Forelimb muscle (tissue), 1 donor: Measurements from ENCODE around the gene IGSF23. TPM values are rescaled to one million over a fixed set of nuclear protein-coding genes. Genes with fewer than 3 reads are reported as not detected.

ENCODE experiments used
- polyA plus RNA-seq: library from polyadenylated mRNA; unstranded; fragments of 120-200 nt; gene quantifications from one replicate; pipeline ENCODE4 v1.2.1, GENCODE V29; 2013; ENCODE audit not compliant: insufficient read length

IGSF23 gene
- polyA plus RNA-seq, 1 donor = not detected

Other genes starting within 250 kb of the IGSF23 start
- 6.3 TPM for gene ZNF285, start 212.0 kb upstream of the IGSF23 start, polyA plus RNA-seq
- gene ZNF229, start 165.1 kb upstream of the IGSF23 start, polyA plus RNA-seq = 4.8 TPM
- 6.4 TPM for gene ZNF180, start 113.0 kb upstream of the IGSF23 start, polyA plus RNA-seq
- not detected for gene CEACAM20, start 83.9 kb upstream of the IGSF23 start, polyA plus RNA-seq
- 19.6 TPM for gene PVR, start 30.3 kb downstream of the IGSF23 start, polyA plus RNA-seq
- gene CEACAM19, start 57.9 kb downstream of the IGSF23 start, polyA plus RNA-seq = 8.0 TPM
- gene CEACAM16, start 85.6 kb downstream of the IGSF23 start, polyA plus RNA-seq = 0.37 TPM
- 11.6 TPM for gene BCL3, start 135.1 kb downstream of the IGSF23 start, polyA plus RNA-seq
- not detected for gene CBLC, start 164.3 kb downstream of the IGSF23 start, polyA plus RNA-seq
- 201 TPM for gene BCAM, start 195.5 kb downstream of the IGSF23 start, polyA plus RNA-seq
- 44.1 TPM for gene NECTIN2, start 232.7 kb downstream of the IGSF23 start, polyA plus RNA-seq